ENCODE measurements around the gene PRKAG1.

PRKAG1 gene

DNA sequence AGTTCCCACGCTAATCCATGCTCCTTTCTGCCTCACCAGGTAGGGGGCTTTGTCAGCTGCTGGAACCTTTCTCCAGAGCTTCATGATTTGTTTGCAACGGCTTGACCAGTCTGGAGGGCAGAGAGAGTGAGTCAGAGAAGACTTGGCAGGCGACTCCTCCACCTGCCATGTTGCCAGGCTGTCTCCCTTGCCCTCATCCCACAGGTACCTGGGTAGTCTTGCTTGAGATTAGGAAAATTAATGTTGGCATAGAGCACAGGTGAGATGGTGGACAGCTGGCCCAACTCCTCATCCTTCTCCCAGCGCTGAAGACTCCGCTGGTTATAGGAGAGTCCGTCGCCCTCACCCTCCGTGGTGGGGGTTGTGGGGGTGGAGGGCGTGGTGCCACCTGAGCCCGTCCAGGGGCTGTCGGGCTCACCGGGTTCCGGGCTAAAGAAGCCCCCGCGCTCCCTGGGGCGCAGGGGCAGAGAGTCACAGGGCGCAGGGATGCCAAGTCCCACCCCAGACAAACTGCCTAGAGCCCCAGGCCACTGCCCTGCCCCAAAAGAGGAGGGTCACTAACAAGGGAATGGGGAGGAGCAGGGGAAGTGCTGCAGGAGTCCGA lies 23.4 kb upstream of the PRKAG1 start:
- H3K4me3 ChIP-seq (ENCODE audit: low read length): no peak overlapping the region

DNA sequence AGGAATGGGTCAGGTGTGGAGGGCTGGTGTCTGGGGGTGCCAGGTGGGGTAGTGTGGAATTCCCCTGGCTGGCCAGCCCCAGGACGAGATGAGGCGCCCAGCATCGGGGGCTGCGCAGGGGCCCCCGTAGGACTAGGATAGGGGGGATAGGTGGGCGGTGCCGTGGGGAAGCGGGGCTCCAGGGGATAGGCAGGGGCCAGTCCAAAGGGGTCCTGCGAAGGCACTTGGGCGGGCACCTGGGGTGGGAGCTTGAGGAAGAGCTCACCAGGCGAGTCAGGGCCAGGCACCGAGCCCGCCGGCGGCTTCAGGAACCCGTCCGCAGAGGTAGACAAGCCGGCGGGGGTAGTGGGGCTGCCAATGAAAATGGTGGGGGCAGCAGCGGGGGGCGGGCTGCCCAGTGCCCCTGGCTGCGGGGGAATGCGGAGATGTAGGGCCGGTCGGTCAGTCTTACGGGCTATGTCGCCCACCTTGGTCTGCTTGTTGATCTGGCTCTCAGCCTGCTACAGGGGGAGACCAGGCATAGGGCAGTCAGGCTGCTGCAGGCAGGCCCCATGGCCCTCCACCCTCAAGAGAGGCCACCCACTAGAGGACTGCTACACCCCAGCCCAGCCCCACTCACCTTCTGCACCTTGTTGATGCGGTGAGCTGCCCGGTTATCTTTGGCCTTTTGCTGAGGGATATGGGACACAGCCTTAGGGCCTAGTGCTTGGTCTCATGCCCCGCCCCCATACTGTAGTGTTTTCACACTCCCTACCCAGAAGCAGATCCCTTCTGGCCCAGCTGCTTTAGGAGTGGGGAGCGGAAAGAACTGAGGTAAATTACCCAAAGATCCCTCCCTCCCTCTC lies 22.7 kb upstream of the PRKAG1 start:
- no peak overlapping the region for H3K4me3 ChIP-seq (ENCODE audit: low read length)
- TF ChIP-seq, protein P1, sequence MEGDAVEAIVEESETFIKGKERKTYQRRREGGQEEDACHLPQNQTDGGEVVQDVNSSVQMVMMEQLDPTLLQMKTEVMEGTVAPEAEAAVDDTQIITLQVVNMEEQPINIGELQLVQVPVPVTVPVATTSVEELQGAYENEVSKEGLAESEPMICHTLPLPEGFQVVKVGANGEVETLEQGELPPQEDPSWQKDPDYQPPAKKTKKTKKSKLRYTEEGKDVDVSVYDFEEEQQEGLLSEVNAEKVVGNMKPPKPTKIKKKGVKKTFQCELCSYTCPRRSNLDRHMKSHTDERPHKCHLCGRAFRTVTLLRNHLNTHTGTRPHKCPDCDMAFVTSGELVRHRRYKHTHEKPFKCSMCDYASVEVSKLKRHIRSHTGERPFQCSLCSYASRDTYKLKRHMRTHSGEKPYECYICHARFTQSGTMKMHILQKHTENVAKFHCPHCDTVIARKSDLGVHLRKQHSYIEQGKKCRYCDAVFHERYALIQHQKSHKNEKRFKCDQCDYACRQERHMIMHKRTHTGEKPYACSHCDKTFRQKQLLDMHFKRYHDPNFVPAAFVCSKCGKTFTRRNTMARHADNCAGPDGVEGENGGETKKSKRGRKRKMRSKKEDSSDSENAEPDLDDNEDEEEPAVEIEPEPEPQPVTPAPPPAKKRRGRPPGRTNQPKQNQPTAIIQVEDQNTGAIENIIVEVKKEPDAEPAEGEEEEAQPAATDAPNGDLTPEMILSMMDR (conservative IDR thresholded peaks at IDR 0.05; ENCODE audit: low read length): no peak
- no peak for DNase-seq (ENCODE audit: low read depth)

More for the DNA sequence above, 23.4 kb upstream of the PRKAG1 start:
- TF ChIP-seq, protein P1 (conservative IDR thresholded peaks at IDR 0.05; ENCODE audit: low read length): no peak
- DNase-seq (ENCODE audit: low read depth): no peak

DNA sequence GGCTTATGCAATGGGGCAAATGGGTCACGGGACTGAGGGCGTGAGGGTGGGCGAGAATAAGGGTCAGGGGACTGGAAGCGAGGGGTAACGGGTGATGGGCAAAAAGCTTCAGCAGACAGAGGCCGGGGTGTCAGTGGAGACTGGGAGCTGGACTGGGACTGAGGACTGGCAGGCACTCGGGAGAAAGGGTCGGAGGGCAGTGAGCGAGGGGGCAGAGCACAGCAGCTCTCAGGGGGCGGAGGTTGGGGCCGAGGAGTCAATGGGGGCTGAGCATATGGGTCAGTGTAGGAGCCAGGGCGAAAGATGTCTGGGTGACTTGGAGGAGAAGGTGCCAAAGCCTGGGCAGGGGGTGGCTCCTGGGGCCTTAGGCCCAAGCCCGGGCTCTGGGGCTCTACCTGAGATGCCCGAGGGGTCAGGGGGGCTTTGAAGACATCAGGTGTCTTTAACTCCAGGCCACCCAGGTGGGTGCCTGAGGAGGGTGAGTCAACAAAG lies 21.8 kb upstream of the PRKAG1 start:
- no peak overlapping the region for H3K4me3 ChIP-seq (ENCODE audit: low read length)
- TF ChIP-seq, protein P1 (conservative IDR thresholded peaks at IDR 0.05; ENCODE audit: low read length): no peak

DNA sequence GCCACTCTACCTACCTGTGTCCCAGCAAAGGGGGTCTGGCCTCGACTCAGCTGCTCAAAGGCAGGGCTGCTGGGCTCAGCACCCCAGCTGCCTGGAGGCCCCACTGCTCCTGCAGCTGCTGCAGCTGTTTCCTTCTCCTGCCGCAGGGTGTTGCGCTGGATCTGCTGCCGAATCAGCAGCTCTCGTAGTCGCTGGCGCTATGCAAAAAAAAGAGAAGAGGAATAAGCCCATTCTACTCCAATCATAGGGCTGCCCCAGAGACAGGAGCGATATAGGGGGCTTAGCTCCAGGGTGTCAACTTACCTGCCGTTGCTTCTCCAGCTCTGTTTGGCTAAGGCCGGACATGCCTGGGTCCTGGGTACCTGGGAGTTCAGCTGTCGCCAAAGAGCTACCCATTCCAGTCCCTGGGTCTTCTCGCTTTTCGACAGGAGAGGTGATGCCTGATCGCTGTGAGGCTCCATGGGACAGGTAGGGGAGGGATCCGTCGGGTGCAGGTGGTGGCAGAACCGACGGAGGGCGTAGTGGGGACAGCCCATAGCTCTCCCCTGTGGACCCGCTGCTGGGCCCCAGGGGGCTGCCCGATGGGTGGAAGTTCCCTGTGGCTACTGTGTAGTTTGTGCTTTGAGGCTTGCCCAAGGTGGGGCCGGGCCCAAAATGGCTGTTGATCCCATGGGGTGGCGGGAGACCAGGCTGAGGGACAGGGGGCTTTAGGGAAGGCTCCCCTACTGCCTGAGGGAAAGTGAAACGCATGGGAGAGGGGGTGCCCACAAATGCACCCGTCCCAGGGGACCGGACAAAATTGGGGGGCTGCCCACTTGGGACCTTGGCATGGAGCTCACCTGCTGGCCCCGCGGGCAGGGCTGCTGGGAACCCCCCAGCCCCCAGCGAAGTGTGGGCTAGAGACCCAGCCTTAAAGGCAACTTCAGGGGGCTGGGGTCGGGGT lies 21.1 kb upstream of the PRKAG1 start:
- H3K4me3 ChIP-seq (ENCODE audit: low read length): no peak overlapping the region
- TF ChIP-seq, protein P1 (conservative IDR thresholded peaks at IDR 0.05; ENCODE audit: low read length): no peak
- no peak for DNase-seq (ENCODE audit: low read depth)

More for the DNA sequence above, 21.8 kb upstream of the PRKAG1 start:
- DNase-seq (ENCODE audit: low read depth): no peak

DNA sequence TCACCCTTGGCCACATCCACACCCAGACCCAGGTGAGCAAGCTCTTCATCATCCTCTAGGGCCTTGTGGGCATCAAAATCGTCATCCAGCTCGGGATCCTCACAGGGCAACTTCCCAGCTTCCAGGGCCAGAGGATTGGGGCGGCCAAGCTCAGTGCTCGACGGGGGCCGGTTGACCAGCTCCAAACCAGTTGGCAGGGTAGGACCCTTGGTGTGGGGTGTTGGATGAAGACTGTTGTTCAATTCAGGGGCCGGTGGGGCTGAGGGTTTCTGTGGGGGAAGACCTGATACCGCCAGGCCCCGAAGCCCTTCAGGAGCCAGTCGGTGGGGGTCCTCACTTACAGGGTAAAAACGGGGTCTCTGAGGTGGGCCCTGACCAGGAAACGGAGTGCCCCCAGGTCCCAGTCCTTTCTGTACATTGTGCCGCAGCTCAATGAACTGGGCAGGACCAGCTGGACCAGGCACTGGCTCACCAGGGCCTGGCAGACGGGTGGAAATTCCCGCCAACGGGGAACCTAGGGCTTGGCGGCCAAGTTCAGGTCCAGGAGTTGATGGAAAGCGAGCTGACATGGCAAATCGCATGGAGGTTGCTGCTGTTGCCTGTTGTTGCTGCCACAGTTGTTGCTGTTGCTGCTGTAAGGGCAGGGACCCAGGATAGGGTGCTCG lies 19.8 kb upstream of the PRKAG1 start:
- no peak for DNase-seq (ENCODE audit: low read depth)
- no peak overlapping the region for H3K4me3 ChIP-seq (ENCODE audit: low read length)
- TF ChIP-seq, protein P1 (conservative IDR thresholded peaks at IDR 0.05; ENCODE audit: low read length): no peak

DNA sequence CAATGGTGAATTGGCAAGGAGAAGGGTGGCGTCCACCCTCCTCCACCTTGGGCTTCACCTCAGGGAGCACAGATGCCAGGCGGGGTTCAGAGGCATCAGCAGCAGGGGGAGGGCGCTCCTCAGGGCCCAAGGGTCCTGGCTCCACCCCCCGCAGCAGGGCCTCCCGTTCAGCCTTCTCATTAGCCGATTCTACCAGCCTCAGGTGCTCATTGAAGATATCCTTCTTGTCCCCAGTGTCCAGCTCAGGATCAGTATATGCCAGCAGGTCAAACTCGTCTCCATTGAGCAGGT lies 19.3 kb upstream of the PRKAG1 start:
- H3K4me3 ChIP-seq (ENCODE audit: low read length): no peak overlapping the region
- TF ChIP-seq, protein P1 (conservative IDR thresholded peaks at IDR 0.05; ENCODE audit: low read length): no peak
- DNase-seq (ENCODE audit: low read depth): no peak

All from AG10803 (cell line).